Loucy (cell line): ENCODE measurements around the gene CCDC92.

Source experiments
- EZH2phosphoT487 ChIP-seq: fragments of 200-600 bp; IDR thresholded peaks from 2 replicates; pipeline ENCODE4 v1.6.1; 2018; ENCODE audit warnings: antibody characterized with exemption, mild to moderate bottlenecking, moderate library complexity, borderline replicate concordance
- TF ChIP-seq, protein P1 (sequence below): fragments of 200-600 bp; sonication (generic); conservative IDR thresholded peaks from 2 replicates; pipeline ENCODE4 v1.5.1; 2014; ENCODE audit warnings: mild to moderate bottlenecking, antibody characterized with exemption, low read length

- TF ChIP-seq, protein P1, sequence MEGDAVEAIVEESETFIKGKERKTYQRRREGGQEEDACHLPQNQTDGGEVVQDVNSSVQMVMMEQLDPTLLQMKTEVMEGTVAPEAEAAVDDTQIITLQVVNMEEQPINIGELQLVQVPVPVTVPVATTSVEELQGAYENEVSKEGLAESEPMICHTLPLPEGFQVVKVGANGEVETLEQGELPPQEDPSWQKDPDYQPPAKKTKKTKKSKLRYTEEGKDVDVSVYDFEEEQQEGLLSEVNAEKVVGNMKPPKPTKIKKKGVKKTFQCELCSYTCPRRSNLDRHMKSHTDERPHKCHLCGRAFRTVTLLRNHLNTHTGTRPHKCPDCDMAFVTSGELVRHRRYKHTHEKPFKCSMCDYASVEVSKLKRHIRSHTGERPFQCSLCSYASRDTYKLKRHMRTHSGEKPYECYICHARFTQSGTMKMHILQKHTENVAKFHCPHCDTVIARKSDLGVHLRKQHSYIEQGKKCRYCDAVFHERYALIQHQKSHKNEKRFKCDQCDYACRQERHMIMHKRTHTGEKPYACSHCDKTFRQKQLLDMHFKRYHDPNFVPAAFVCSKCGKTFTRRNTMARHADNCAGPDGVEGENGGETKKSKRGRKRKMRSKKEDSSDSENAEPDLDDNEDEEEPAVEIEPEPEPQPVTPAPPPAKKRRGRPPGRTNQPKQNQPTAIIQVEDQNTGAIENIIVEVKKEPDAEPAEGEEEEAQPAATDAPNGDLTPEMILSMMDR, result no peak
- TF ChIP-seq EZH2phosphoT487, result no peak
Measured at GRCh38 chr12:123890536-123890902, 82.1 kb downstream of the CCDC92 start.
